Measurements from ENCODE around the gene FTCD.

Gene FTCD

GRCh38 chr21:46188226-46189212 lies 33.1 kb upstream of the FTCD start:
- H3K36me3 ChIP-seq (replicated peaks), result peaks cover 18% of the 10 kb centered on the region
- no peaks in the 10 kb centered on the region for H3K27me3 ChIP-seq (replicated peaks)
- peak overlapping the region; percentile 32 for H3K27ac ChIP-seq
- H3K4me3 ChIP-seq (ENCODE audit: low read depth, low read length), result no peak overlapping the region
- in situ Hi-C loops (cut with HindIII; ENCODE audit: low pct_ligation_motif_present, low sequenced_read_pairs), result no loop called here
- DNase-seq, result peak; percentile 52
- no peak for TF ChIP-seq CTCF (IDR thresholded peaks at IDR 0.05; ENCODE audit: low read depth, low read length, missing control alignments)

GRCh38 chr21:46187814-46188213 lies 32.4 kb upstream of the FTCD start:
- TF ChIP-seq CTCF (IDR thresholded peaks at IDR 0.05; ENCODE audit: low read depth, low read length, missing control alignments), result no peak
- no peak overlapping the region for H3K4me3 ChIP-seq (ENCODE audit: low read depth, low read length)

GRCh38 chr21:46187261-46187660 lies 31.9 kb upstream of the FTCD start:
- H3K4me3 ChIP-seq (ENCODE audit: low read depth, low read length), result no peak overlapping the region
- no peak for TF ChIP-seq CTCF (IDR thresholded peaks at IDR 0.05; ENCODE audit: low read depth, low read length, missing control alignments)
- in situ Hi-C loops (cut with HindIII; ENCODE audit: low pct_ligation_motif_present, low sequenced_read_pairs), result no loop called here
- DNase-seq, result no peak
- H3K36me3 ChIP-seq (replicated peaks), result peaks cover 17% of the 10 kb centered on the region
- no peak overlapping the region for H3K27ac ChIP-seq
- no peaks in the 10 kb centered on the region for H3K27me3 ChIP-seq (replicated peaks)

More at GRCh38 chr21:46187814-46188213, 32.4 kb upstream of the FTCD start:
- H3K36me3 ChIP-seq (replicated peaks), result peaks cover 18% of the 10 kb centered on the region
- DNase-seq, result no peak
- H3K27me3 ChIP-seq (replicated peaks), result no peaks in the 10 kb centered on the region
- in situ Hi-C loops (cut with HindIII; ENCODE audit: low pct_ligation_motif_present, low sequenced_read_pairs), result no loop called here
- H3K27ac ChIP-seq, result no peak overlapping the region

GRCh38 chr21:46185716-46186115 lies 30.3 kb upstream of the FTCD start:
- in situ Hi-C loops (cut with HindIII; ENCODE audit: low pct_ligation_motif_present, low sequenced_read_pairs), result no loop called here
- no peak for TF ChIP-seq CTCF (IDR thresholded peaks at IDR 0.05; ENCODE audit: low read depth, low read length, missing control alignments)
- no peak overlapping the region for H3K4me3 ChIP-seq (ENCODE audit: low read depth, low read length)
- no peak for DNase-seq
- H3K36me3 ChIP-seq (replicated peaks), result peaks cover 8% of the 10 kb centered on the region
- H3K27ac ChIP-seq, result no peak overlapping the region
- H3K27me3 ChIP-seq (replicated peaks), result no peaks in the 10 kb centered on the region

DNA sequence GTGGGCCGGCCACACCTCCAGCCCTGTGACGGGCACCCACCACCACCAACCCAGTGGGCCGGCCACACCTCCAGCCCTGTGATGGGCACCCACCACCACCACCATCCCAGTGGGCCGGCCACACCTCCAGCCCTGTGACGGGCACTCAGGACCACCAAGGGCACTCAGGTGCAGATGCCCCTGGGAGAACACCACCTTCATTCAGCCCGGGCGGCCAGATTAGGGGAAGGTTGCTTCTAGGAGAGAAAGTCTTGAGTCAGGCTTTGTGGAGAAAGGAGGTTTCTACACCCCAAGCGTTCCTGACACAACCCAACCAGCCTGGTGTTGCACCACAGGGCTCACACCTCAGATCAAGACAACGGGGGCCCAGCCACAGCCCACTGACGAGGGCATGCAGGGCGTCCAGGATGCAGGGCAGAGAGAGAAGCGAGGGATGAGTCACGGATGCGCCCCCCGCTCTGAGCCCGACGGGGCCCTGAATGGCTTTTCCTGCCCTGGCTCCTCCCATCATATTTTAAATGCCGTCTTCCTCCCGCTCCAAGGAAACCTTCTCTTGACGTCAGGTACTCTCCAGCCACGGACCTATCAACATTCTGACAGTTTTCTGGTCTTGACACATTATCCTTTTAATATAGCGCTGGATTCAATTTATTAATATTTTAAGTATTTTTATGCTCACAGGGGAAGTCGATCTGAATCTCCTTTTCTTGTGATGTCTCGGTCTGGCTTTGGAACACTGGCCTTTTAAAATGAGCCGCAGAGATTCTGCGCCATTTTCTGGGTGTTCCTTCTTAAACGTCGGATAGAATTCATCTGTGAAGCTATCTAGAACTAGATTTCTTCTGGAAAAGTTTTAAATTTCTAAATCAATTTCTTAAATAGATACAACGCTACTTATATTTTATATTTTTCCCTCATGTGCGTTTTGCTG lies 29.5 kb upstream of the FTCD start:
- H3K4me3 ChIP-seq (ENCODE audit: low read depth, low read length), result peak overlapping the region; percentile 62
- in situ Hi-C loops (cut with HindIII; ENCODE audit: low pct_ligation_motif_present, low sequenced_read_pairs), result no loop called here
- H3K36me3 ChIP-seq (replicated peaks), result peaks cover under 1% of the 10 kb centered on the region
- TF ChIP-seq CTCF (IDR thresholded peaks at IDR 0.05; ENCODE audit: low read depth, low read length, missing control alignments), result no peak
- DNase-seq, result peak; percentile 81
- no peaks in the 10 kb centered on the region for H3K27me3 ChIP-seq (replicated peaks)
- peak overlapping the region; percentile 1 for H3K27ac ChIP-seq
